T follicular helper cell (primary cell): Measurements from ENCODE around the gene ATP11A.

Experiments
- DNase-seq: peaks from one replicate; pipeline ENCODE4 v3.0.0-alpha.2; 2020; ENCODE audit warnings: low read depth

ATP11A gene

GRCh38 chr13:112709825-112710783 is 20.3 kb downstream of the ATP11A start:
- DNase-seq: no peak

- DNase-seq: no peak
Observed at GRCh38 chr13:112710855-112711527, 21.2 kb downstream of the ATP11A start.

GRCh38 chr13:112711528-112712265 is 21.9 kb downstream of the ATP11A start:
- DNase-seq: no peak

- no peak for DNase-seq
Observed at GRCh38 chr13:112712451-112713207, 22.8 kb downstream of the ATP11A start.

GRCh38 chr13:112713517-112714253 is 23.8 kb downstream of the ATP11A start:
- DNase-seq: no peak

GRCh38 chr13:112714376-112715174 is 24.7 kb downstream of the ATP11A start:
- no peak for DNase-seq

- DNase-seq: no peak
Observed at GRCh38 chr13:112715210-112715609, 25.4 kb downstream of the ATP11A start.

- DNase-seq: no peak
Observed at GRCh38 chr13:112715715-112716460, 26.1 kb downstream of the ATP11A start.

GRCh38 chr13:112716461-112716820 is 26.6 kb downstream of the ATP11A start:
- no peak for DNase-seq

GRCh38 chr13:112716841-112717520 is 27.1 kb downstream of the ATP11A start:
- no peak for DNase-seq

GRCh38 chr13:112718318-112718717 is 28.5 kb downstream of the ATP11A start:
- no peak for DNase-seq

GRCh38 chr13:112719016-112719415 is 29.2 kb downstream of the ATP11A start:
- DNase-seq: no peak

GRCh38 chr13:112719556-112719955 is 29.7 kb downstream of the ATP11A start:
- DNase-seq: no peak

GRCh38 chr13:112720251-112720650 is 30.4 kb downstream of the ATP11A start:
- DNase-seq: no peak

GRCh38 chr13:112720814-112721197 is 31.0 kb downstream of the ATP11A start:
- DNase-seq: no peak

GRCh38 chr13:112721198-112722104 is 31.6 kb downstream of the ATP11A start:
- DNase-seq: no peak

- DNase-seq: no peak
Observed at GRCh38 chr13:112722433-112723263, 32.8 kb downstream of the ATP11A start.
